Mesendoderm (in vitro differentiated cells): Measurements from ENCODE around the gene CGB2.
"Not testable (repeated sequence)": the region's sequence is repeated elsewhere in the genome, so short reads cannot be mapped to it uniquely, and the experiment has no call there.

Experiments
- DNase-seq: peaks from one replicate; pipeline ENCODE4 v3.0.0; 2013
- H2AK5ac ChIP-seq: 2 replicates; pipeline ENCODE4 v1.6.1; 2013; ENCODE audit warnings: low read length, inconsistent platforms
- H2BK120ac ChIP-seq: 2 replicates; pipeline ENCODE4 v1.6.1; 2013; ENCODE audit warnings: low read depth, mild to moderate bottlenecking, low read length, moderate library complexity, mixed read lengths
- H2BK15ac ChIP-seq: replicated peaks from 2 replicates; pipeline ENCODE4 v1.6.1; 2013; ENCODE audit warnings: low read depth, mild to moderate bottlenecking, moderate library complexity
- H2BK5ac ChIP-seq: 2 replicates; pipeline ENCODE4 v1.6.1; 2013; ENCODE audit warnings: low read length, inconsistent platforms
- H3K18ac ChIP-seq: 2 replicates; pipeline ENCODE4 v1.6.1; 2013; ENCODE audit warnings: mild to moderate bottlenecking, low read length, mixed read lengths
- H3K23ac ChIP-seq: one replicate; pipeline ENCODE4 v1.6.1; 2013; ENCODE audit warnings: low read length
- H3K27ac ChIP-seq: 2 replicates; pipeline ENCODE4 v1.5.1; 2013; ENCODE audit warnings: low read depth, mild to moderate bottlenecking, inconsistent platforms, low read length, moderate library complexity
- H3K27me3 ChIP-seq: 2 replicates; pipeline ENCODE4 v1.6.1; 2013; ENCODE audit warnings: low read length, control low read depth, mild to moderate bottlenecking, inconsistent platforms; ENCODE audit not compliant: insufficient read depth, poor library complexity
- H3K36me3 ChIP-seq: 2 replicates; pipeline ENCODE4 v1.6.1; 2013; ENCODE audit warnings: low read length, inconsistent platforms; ENCODE audit not compliant: control insufficient read depth, insufficient read depth
- H3K4ac ChIP-seq: one replicate; pipeline ENCODE4 v1.6.1; 2013; ENCODE audit warnings: low read depth, mild to moderate bottlenecking, low read length, moderate library complexity
- H3K4me1 ChIP-seq: 2 replicates; pipeline ENCODE4 v1.6.1; 2013; ENCODE audit warnings: low read depth, low read length, inconsistent platforms; ENCODE audit not compliant: control insufficient read depth
- H3K4me2 ChIP-seq: 2 replicates; pipeline ENCODE4 v1.6.1; 2013; ENCODE audit warnings: low read length
- H3K4me3 ChIP-seq: 2 replicates; pipeline ENCODE4 v1.5.1; 2013; ENCODE audit warnings: mild to moderate bottlenecking, low read length
- H3K56ac ChIP-seq: one replicate; pipeline ENCODE4 v1.6.1; 2013; ENCODE audit warnings: low read length
- H3K79me1 ChIP-seq: 2 replicates; pipeline ENCODE4 v1.6.1; 2013; ENCODE audit warnings: low read length, inconsistent platforms
- H3K79me2 ChIP-seq: 2 replicates; pipeline ENCODE4 v1.6.1; 2013; ENCODE audit warnings: mild to moderate bottlenecking, low read length; ENCODE audit not compliant: control insufficient read depth, insufficient read depth
- H3K9ac ChIP-seq: 2 replicates; pipeline ENCODE4 v1.6.1; 2013; ENCODE audit warnings: low read length, inconsistent platforms
- H4K5ac ChIP-seq: one replicate; pipeline ENCODE4 v1.6.1; 2013; ENCODE audit warnings: low read length
- H4K8ac ChIP-seq: one replicate; pipeline ENCODE4 v1.6.1; 2013; ENCODE audit warnings: low read depth, mild to moderate bottlenecking, control low read depth, low read length, moderate library complexity
- WGBS: extraction: QIAGEN DNeasy Blood & Tissue Kit; methylation state at CpG from one replicate; pipeline ENCODE4 v1.1.7; 2013; ENCODE audit warnings: low lambda C conversion rate, missing lambda C conversion rate; ENCODE audit not compliant: insufficient coverage; ENCODE audit errors: extremely low coverage; 5-methylcytosine and 5-hydroxymethylcytosine counted together

Gene CGB2

GRCh38 chr19:49036815-49037214 lies 5.1 kb downstream of the CGB2 start, which contains the start of gene CGB1:
CGB1 (minus strand) TSS chr19:49036895; CDS start chr19:49036711, 184 bp downstream.
- H3K23ac ChIP-seq, H3K18ac ChIP-seq, H2BK15ac ChIP-seq, H3K4me3 ChIP-seq, H3K4me2 ChIP-seq, H3K4ac ChIP-seq, H3K79me1 ChIP-seq, H2AK5ac ChIP-seq, H2BK5ac ChIP-seq, H2BK120ac ChIP-seq, H3K27me3 ChIP-seq, H3K9ac ChIP-seq, H3K79me2 ChIP-seq, H4K5ac ChIP-seq, H3K56ac ChIP-seq, H3K27ac ChIP-seq, H4K8ac ChIP-seq, H3K4me1 ChIP-seq, H3K36me3 ChIP-seq: not testable (repeated sequence)
- WGBS = no CpG with 5 or more reads among the region's 18 CpGs
- DNase-seq = peak; percentile 73

- H3K56ac ChIP-seq, H3K23ac ChIP-seq, H3K79me2 ChIP-seq, H3K36me3 ChIP-seq, H3K27me3 ChIP-seq, H4K8ac ChIP-seq, H3K4me2 ChIP-seq, H3K18ac ChIP-seq, H2BK120ac ChIP-seq, H3K9ac ChIP-seq, H2AK5ac ChIP-seq, H3K79me1 ChIP-seq, H3K27ac ChIP-seq, H3K4me3 ChIP-seq, H2BK15ac ChIP-seq, H3K4me1 ChIP-seq, DNase-seq, H2BK5ac ChIP-seq, H4K5ac ChIP-seq, H3K4ac ChIP-seq: not testable (repeated sequence)
- no CpG with 5 or more reads among the region's 8 CpGs for WGBS
These were observed 6.4 kb downstream of the CGB2 start for GRCh38 chr19:49038111-49038510.

GRCh38 chr19:49038557-49039276 lies 7.0 kb downstream of the CGB2 start:
- H4K8ac ChIP-seq, H2AK5ac ChIP-seq, H3K79me1 ChIP-seq, H3K4me1 ChIP-seq, DNase-seq, H3K36me3 ChIP-seq, H2BK15ac ChIP-seq, H3K4me3 ChIP-seq, H4K5ac ChIP-seq, H3K23ac ChIP-seq, H3K27ac ChIP-seq, H3K56ac ChIP-seq, H3K18ac ChIP-seq, H3K79me2 ChIP-seq, H3K9ac ChIP-seq, H3K4ac ChIP-seq, H3K4me2 ChIP-seq, H3K27me3 ChIP-seq, H2BK120ac ChIP-seq, H2BK5ac ChIP-seq: not testable (repeated sequence)
- WGBS = no CpG with 5 or more reads among the region's 26 CpGs

- not testable (repeated sequence) for H3K27ac ChIP-seq, H3K79me2 ChIP-seq, H3K79me1 ChIP-seq, H2BK5ac ChIP-seq, H2AK5ac ChIP-seq, H4K5ac ChIP-seq, H3K36me3 ChIP-seq, H3K23ac ChIP-seq, DNase-seq, H3K4me2 ChIP-seq, H3K56ac ChIP-seq, H3K18ac ChIP-seq, H3K4me3 ChIP-seq, H2BK15ac ChIP-seq, H3K4ac ChIP-seq, H3K9ac ChIP-seq, H3K4me1 ChIP-seq, H4K8ac ChIP-seq, H2BK120ac ChIP-seq, H3K27me3 ChIP-seq
- no CpG with 5 or more reads among the region's 9 CpGs for WGBS
These were observed 8.0 kb downstream of the CGB2 start for GRCh38 chr19:49039736-49040135.

- no peaks in the 10 kb centered on the region for H3K36me3 ChIP-seq
- H2AK5ac ChIP-seq = no peak overlapping the region
- H3K4me2 ChIP-seq = no peak overlapping the region
- no CpG with 5 or more reads among the region's 17 CpGs for WGBS
- H3K79me1 ChIP-seq = no peaks in the 10 kb centered on the region
- no peak overlapping the region for H2BK5ac ChIP-seq
- peak; percentile 23 for DNase-seq
- H3K4me3 ChIP-seq = no peak overlapping the region
- H3K79me2 ChIP-seq = no peaks in the 10 kb centered on the region
- no peak overlapping the region for H3K4ac ChIP-seq
- no peaks in the 10 kb centered on the region for H3K4me1 ChIP-seq
- H3K27ac ChIP-seq = no peak overlapping the region
- H4K8ac ChIP-seq = no peak overlapping the region
- no peak overlapping the region for H2BK15ac ChIP-seq
- no peak overlapping the region for H3K23ac ChIP-seq
- no peaks in the 10 kb centered on the region for H3K27me3 ChIP-seq
- H3K18ac ChIP-seq = no peak overlapping the region
- no peak overlapping the region for H4K5ac ChIP-seq
- H3K9ac ChIP-seq = no peak overlapping the region
- H2BK120ac ChIP-seq = no peak overlapping the region
- no peak overlapping the region for H3K56ac ChIP-seq
These were observed 10.5 kb downstream of the CGB2 start for GRCh38 chr19:49042177-49042576.

GRCh38 chr19:49042666-49043065 lies 11.0 kb downstream of the CGB2 start:
- no CpG with 5 or more reads among the region's 4 CpGs for WGBS
- not testable (repeated sequence) for H2BK5ac ChIP-seq, H3K36me3 ChIP-seq, H3K23ac ChIP-seq, H2AK5ac ChIP-seq, H3K56ac ChIP-seq, H3K27me3 ChIP-seq, H3K27ac ChIP-seq, H3K4me1 ChIP-seq, H2BK15ac ChIP-seq, H3K4me3 ChIP-seq, H4K8ac ChIP-seq, DNase-seq, H3K4me2 ChIP-seq, H3K4ac ChIP-seq, H3K9ac ChIP-seq, H4K5ac ChIP-seq, H3K79me1 ChIP-seq, H3K79me2 ChIP-seq, H2BK120ac ChIP-seq, H3K18ac ChIP-seq
